ENCODE measurements around the gene KREMEN1. TPM values are rescaled to one million over a fixed set of nuclear protein-coding genes. Genes with fewer than 3 reads are reported as not detected.

Gene KREMEN1
- total RNA-seq, 1 experiment from 2014 or later = not detected

DNA sequence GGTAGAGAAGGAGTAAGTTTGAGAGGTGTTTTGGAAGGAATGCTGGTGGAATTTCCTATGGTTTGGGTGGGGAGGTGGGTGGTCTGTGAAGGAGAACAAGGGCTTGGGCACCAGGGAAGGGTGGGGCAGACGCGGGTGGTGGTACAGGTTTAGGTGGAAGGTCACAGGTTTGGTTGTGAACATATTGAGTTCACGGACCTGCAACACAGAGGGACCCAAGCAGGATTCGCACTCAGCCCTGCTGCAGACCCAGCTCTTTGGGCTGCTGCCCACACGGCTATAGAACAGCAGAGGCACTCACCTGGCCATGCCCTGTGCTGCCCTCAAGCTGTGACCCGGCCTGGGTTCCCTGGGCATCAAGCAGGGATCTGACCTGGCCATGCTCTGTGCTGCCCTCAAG is 99.4 kb downstream of the KREMEN1 start:
- no peaks in the 10 kb centered on the region for H4K20me1 ChIP-seq (ENCODE audit: insufficient read depth, low read depth, low read length)
- no peak overlapping the region for H3K9ac ChIP-seq (ENCODE audit: low read length)
- H3K27ac ChIP-seq (ENCODE audit: low read length) = no peak overlapping the region
- H3K9me3 ChIP-seq (ENCODE audit: low read length) = peaks cover 6% of the 10 kb centered on the region
- no peak overlapping the region for H2AFZ ChIP-seq (ENCODE audit: low read length)
- H3K4me2 ChIP-seq (ENCODE audit: low read depth, low read length, poor library complexity, severe bottlenecking) = no peak overlapping the region
- H3K36me3 ChIP-seq (ENCODE audit: insufficient read depth, low read length) = no peaks in the 10 kb centered on the region
- no peak for DNase-seq
- H3K27me3 ChIP-seq (ENCODE audit: low read length) = no peaks in the 10 kb centered on the region
- no peaks in the 10 kb centered on the region for H3K79me2 ChIP-seq (ENCODE audit: low read length)
- no peaks in the 10 kb centered on the region for H3K9me2 ChIP-seq (replicated peaks; ENCODE audit: insufficient read depth, low read length)
- H3K4me3 ChIP-seq (ENCODE audit: low read length) = no peak overlapping the region
- H3K4me1 ChIP-seq (ENCODE audit: low read length) = peaks cover 8% of the 10 kb centered on the region

DNA sequence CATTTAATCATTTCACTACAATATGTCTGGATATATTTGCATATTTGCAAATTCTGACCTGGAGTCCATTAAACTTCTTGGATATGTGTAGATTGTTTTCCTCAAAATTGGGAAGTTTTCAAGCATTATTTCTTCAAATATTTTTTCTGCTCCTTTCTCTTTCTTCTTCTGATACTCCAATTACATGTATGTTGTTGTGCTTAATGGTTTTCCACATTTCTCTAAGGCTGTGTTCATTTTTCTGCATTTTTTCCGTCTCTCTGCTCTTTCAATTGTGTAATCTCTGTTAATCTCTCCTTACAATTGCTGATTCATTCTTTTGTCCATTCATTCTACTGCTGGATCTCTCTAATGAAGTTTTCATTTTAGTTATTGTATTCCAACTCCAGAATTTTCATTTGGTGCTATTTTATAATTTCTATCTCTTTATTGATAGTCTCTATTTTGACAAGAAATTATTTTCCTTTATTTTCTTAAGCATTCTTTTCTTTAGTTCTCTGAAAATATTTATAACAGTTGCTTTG is 102.5 kb downstream of the KREMEN1 start:
- Histone ChIP-seq H3K27ac (ENCODE audit: low read length) (no peak overlapping the region), H3K4me2 (ENCODE audit: low read depth, low read length, poor library complexity, severe bottlenecking) (no peak overlapping the region), H4K20me1 (ENCODE audit: insufficient read depth, low read depth, low read length) (no peaks in the 10 kb centered on the region), H3K4me3 (ENCODE audit: low read length) (no peak overlapping the region), H3K4me1 (ENCODE audit: low read length) (no peaks in the 10 kb centered on the region), H3K79me2 (ENCODE audit: low read length) (no peaks in the 10 kb centered on the region), H3K9me2 (replicated peaks; ENCODE audit: insufficient read depth, low read length) (no peaks in the 10 kb centered on the region), H2AFZ (ENCODE audit: low read length) (no peak overlapping the region), H3K36me3 (ENCODE audit: insufficient read depth, low read length) (no peaks in the 10 kb centered on the region), H3K27me3 (ENCODE audit: low read length) (0 out of 2 replicates have a peak, but pooled peaks cover 2% of the 10 kb centered on the region), H3K9me3 (ENCODE audit: low read length) (peaks cover 6% of the 10 kb centered on the region), H3K9ac (ENCODE audit: low read length) (no peak overlapping the region)
- no peak for DNase-seq

DNA sequence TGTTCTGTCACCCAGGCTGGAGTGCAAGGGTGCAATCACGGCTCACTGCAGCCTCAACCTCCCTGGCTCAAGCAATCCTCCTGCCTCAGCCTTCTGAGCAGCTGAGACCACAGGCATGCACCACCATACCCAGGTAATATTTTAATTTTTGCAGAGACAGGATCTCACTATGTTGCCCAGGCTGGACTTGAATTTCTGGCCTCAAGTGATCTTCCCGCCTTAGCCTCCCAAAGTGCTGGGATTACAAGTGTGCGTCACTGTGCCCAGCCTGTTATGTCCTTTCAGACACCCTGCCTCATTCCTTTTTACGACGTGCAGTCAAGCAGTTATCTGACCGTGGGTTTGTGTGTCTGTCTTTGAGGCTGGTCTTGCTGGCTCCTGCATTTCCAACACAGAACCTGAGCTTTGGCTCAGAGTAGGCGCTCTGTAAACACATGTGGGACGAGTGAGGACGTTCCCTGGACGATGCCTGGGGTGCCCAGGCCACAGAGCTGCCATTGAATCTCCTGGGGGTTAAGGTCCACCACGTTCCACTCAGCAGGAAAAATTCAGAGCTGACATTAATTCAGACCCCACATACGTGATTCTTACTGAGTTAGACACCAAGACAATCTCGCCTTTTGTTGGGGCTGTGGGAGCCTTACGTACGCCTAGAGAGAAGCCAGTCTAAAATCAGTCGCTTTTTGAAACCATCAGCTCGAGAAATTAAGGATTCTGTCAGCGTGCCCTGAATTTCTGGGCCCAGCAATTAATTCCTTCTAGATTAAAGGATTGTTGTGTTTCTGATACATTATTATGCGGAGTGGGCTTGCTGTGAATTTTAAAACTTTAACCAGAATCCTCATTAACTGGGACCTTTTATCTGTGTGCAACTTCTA is 111.4 kb downstream of the KREMEN1 start:
- Histone ChIP-seq H3K4me2 (ENCODE audit: low read depth, low read length, poor library complexity, severe bottlenecking) (no peak overlapping the region), H3K9me3 (ENCODE audit: low read length) (no peaks in the 10 kb centered on the region), H3K27me3 (ENCODE audit: low read length) (0 out of 2 replicates have a peak, but pooled peaks cover 2% of the 10 kb centered on the region), H3K79me2 (ENCODE audit: low read length) (no peaks in the 10 kb centered on the region), H4K20me1 (ENCODE audit: insufficient read depth, low read depth, low read length) (no peaks in the 10 kb centered on the region), H3K9ac (ENCODE audit: low read length) (no peak overlapping the region), H3K9me2 (replicated peaks; ENCODE audit: insufficient read depth, low read length) (no peaks in the 10 kb centered on the region), H3K36me3 (ENCODE audit: insufficient read depth, low read length) (no peaks in the 10 kb centered on the region), H3K27ac (ENCODE audit: low read length) (no peak overlapping the region), H2AFZ (ENCODE audit: low read length) (no peak overlapping the region), H3K4me1 (ENCODE audit: low read length) (no peaks in the 10 kb centered on the region), H3K4me3 (ENCODE audit: low read length) (no peak overlapping the region)
- no peak for DNase-seq

DNA sequence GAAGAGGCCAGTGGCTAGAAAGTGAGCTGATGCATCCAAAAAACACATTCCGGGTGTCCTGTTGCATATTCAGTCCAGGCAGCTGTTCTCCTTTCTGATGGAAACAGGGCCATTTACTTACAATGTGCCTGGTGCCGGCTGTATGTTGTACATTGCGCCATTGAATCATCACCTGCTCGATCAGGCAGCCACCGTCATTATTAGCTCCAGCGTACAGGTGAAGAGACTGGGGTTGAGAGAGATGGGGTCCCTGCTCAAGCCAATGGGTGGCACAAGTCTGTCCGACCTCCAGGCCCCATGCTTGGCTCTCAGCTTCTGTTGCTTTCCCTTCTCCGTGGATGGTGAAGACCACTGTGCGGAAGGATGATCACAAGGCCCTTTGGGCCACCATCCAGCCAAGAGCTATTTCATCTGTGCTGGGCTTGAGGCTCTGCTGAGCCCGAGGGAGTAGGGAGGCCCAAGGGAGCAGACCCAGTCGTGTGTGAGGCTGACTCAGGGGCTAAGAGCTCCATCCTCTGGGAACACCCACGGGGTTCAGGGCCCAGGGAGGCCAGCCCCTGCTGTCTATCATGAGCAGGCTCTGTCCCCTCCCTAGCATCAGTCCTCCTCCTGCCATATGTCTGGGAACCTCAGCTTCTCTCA is 112.1 kb downstream of the KREMEN1 start:
- H3K79me2 ChIP-seq (ENCODE audit: low read length) = no peaks in the 10 kb centered on the region
- H3K9ac ChIP-seq (ENCODE audit: low read length) = no peak overlapping the region
- no peaks in the 10 kb centered on the region for H4K20me1 ChIP-seq (ENCODE audit: insufficient read depth, low read depth, low read length)
- H3K36me3 ChIP-seq (ENCODE audit: insufficient read depth, low read length) = no peaks in the 10 kb centered on the region
- H3K4me1 ChIP-seq (ENCODE audit: low read length) = no peaks in the 10 kb centered on the region
- no peak overlapping the region for H3K4me3 ChIP-seq (ENCODE audit: low read length)
- no peak overlapping the region for H3K4me2 ChIP-seq (ENCODE audit: low read depth, low read length, poor library complexity, severe bottlenecking)
- no peak overlapping the region for H3K27ac ChIP-seq (ENCODE audit: low read length)
- no peak for DNase-seq
- no peaks in the 10 kb centered on the region for H3K9me3 ChIP-seq (ENCODE audit: low read length)
- H2AFZ ChIP-seq (ENCODE audit: low read length) = no peak overlapping the region
- H3K27me3 ChIP-seq (ENCODE audit: low read length) = 0 out of 2 replicates have a peak, but pooled peaks cover 2% of the 10 kb centered on the region
- no peaks in the 10 kb centered on the region for H3K9me2 ChIP-seq (replicated peaks; ENCODE audit: insufficient read depth, low read length)

DNA sequence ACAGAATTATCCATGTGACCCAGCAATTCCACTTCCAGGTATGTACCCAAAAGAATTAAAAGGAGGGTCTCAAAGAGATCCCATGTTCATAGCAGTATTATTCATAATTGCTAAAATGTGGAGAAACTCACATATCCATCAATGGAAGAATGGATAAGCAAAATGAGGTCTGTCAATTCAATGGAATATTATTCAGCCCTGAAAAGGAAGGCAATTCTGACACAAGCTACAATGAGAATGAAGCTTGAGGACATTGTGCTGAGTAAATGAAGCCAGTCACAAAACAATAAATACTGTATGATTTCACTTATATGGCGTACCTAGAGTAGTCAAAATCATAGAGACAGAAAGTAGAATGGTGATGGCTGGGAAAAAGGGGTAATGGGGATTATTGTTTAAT is 113.5 kb downstream of the KREMEN1 start:
- no peaks in the 10 kb centered on the region for H3K36me3 ChIP-seq (ENCODE audit: insufficient read depth, low read length)
- DNase-seq = no peak
- no peaks in the 10 kb centered on the region for H3K4me1 ChIP-seq (ENCODE audit: low read length)
- no peak overlapping the region for H3K9ac ChIP-seq (ENCODE audit: low read length)
- no peaks in the 10 kb centered on the region for H4K20me1 ChIP-seq (ENCODE audit: insufficient read depth, low read depth, low read length)
- H3K4me2 ChIP-seq (ENCODE audit: low read depth, low read length, poor library complexity, severe bottlenecking) = no peak overlapping the region
- H3K27ac ChIP-seq (ENCODE audit: low read length) = no peak overlapping the region
- H3K27me3 ChIP-seq (ENCODE audit: low read length) = no peaks in the 10 kb centered on the region
- H3K4me3 ChIP-seq (ENCODE audit: low read length) = no peak overlapping the region
- no peaks in the 10 kb centered on the region for H3K9me2 ChIP-seq (replicated peaks; ENCODE audit: insufficient read depth, low read length)
- H2AFZ ChIP-seq (ENCODE audit: low read length) = no peak overlapping the region
- no peaks in the 10 kb centered on the region for H3K9me3 ChIP-seq (ENCODE audit: low read length)
- no peaks in the 10 kb centered on the region for H3K79me2 ChIP-seq (ENCODE audit: low read length)

DNA sequence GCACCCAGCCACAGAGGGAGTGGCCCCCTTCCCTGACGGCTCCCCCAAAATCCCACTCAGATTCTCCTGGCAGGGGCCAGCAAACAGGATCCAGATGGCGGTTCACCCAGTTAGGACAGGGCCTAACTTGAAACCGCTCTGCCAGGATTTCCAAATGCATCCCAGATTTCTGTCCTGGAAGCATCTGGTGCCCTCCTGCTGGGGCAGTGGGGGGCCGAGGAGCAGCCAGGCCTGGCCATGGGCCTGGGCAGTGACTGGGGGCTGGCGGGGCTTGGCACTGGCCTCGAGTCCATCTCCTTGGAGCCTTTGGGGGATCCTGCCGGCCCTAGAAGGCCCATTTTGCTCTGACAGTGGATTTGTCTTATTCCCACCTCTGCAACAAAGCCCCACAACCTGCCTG is 115.0 kb downstream of the KREMEN1 start:
- no peaks in the 10 kb centered on the region for H4K20me1 ChIP-seq (ENCODE audit: insufficient read depth, low read depth, low read length)
- H3K9me3 ChIP-seq (ENCODE audit: low read length) = no peaks in the 10 kb centered on the region
- no peak overlapping the region for H3K4me3 ChIP-seq (ENCODE audit: low read length)
- H3K9ac ChIP-seq (ENCODE audit: low read length) = no peak overlapping the region
- H3K36me3 ChIP-seq (ENCODE audit: insufficient read depth, low read length) = no peaks in the 10 kb centered on the region
- DNase-seq = no peak
- no peak overlapping the region for H2AFZ ChIP-seq (ENCODE audit: low read length)
- no peak overlapping the region for H3K27ac ChIP-seq (ENCODE audit: low read length)
- H3K27me3 ChIP-seq (ENCODE audit: low read length) = no peaks in the 10 kb centered on the region
- no peak overlapping the region for H3K4me2 ChIP-seq (ENCODE audit: low read depth, low read length, poor library complexity, severe bottlenecking)
- H3K79me2 ChIP-seq (ENCODE audit: low read length) = no peaks in the 10 kb centered on the region
- no peaks in the 10 kb centered on the region for H3K9me2 ChIP-seq (replicated peaks; ENCODE audit: insufficient read depth, low read length)
- no peaks in the 10 kb centered on the region for H3K4me1 ChIP-seq (ENCODE audit: low read length)

DNA sequence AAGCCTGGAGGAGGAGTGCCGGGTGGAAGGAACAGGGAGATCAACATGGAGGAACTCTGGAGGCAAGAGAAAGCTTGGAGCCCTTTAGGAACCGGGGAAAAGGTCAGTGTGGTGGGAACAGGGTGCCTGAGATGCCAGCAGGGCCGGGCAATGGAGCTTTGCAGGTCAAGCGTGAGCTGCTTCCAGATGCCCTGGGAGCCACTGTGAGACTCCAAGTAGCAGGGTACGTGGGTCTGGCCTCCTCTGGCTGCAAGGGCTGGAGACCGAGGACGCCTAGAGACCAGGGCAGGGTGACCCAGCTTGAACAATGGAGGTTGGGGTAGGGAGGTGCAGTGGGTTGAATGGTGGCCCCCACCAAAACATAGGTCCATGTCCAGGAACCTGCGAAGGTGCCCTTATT is 117.2 kb downstream of the KREMEN1 start:
- Histone ChIP-seq H3K27ac (ENCODE audit: low read length) (no peak overlapping the region), H3K4me2 (ENCODE audit: low read depth, low read length, poor library complexity, severe bottlenecking) (no peak overlapping the region), H3K9me3 (ENCODE audit: low read length) (no peaks in the 10 kb centered on the region), H3K79me2 (ENCODE audit: low read length) (no peaks in the 10 kb centered on the region), H3K4me1 (ENCODE audit: low read length) (no peaks in the 10 kb centered on the region), H3K9ac (ENCODE audit: low read length) (no peak overlapping the region), H3K36me3 (ENCODE audit: insufficient read depth, low read length) (no peaks in the 10 kb centered on the region), H3K27me3 (ENCODE audit: low read length) (no peaks in the 10 kb centered on the region), H3K4me3 (ENCODE audit: low read length) (no peak overlapping the region), H4K20me1 (ENCODE audit: insufficient read depth, low read depth, low read length) (no peaks in the 10 kb centered on the region), H2AFZ (ENCODE audit: low read length) (no peak overlapping the region), H3K9me2 (replicated peaks; ENCODE audit: insufficient read depth, low read length) (no peaks in the 10 kb centered on the region)
- DNase-seq = no peak

DNA sequence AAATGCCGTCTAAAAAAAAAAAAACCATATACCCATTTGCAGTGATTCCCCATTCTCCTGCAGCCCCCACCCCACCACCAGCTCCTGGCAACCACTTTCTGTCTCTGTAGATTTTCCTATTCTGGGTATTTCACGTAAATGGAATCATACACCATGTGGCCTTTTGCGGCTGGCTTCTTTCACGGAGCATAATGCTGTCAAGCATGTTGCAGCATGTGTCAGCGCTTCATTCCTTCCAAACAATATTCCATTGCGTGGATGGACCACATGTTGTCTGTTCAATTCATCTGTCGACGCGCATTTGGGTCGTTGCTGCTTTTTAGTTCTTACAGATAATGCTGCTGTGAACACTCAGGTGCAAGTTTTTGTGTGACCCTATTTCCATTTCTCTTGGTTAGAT is 118.1 kb downstream of the KREMEN1 start:
- no peak overlapping the region for H3K4me2 ChIP-seq (ENCODE audit: low read depth, low read length, poor library complexity, severe bottlenecking)
- no peak overlapping the region for H3K9ac ChIP-seq (ENCODE audit: low read length)
- no peaks in the 10 kb centered on the region for H3K79me2 ChIP-seq (ENCODE audit: low read length)
- no peak overlapping the region for H3K27ac ChIP-seq (ENCODE audit: low read length)
- H3K27me3 ChIP-seq (ENCODE audit: low read length) = no peaks in the 10 kb centered on the region
- H3K9me2 ChIP-seq (replicated peaks; ENCODE audit: insufficient read depth, low read length) = no peaks in the 10 kb centered on the region
- H3K36me3 ChIP-seq (ENCODE audit: insufficient read depth, low read length) = no peaks in the 10 kb centered on the region
- no peaks in the 10 kb centered on the region for H3K9me3 ChIP-seq (ENCODE audit: low read length)
- H3K4me1 ChIP-seq (ENCODE audit: low read length) = no peaks in the 10 kb centered on the region
- no peak for DNase-seq
- no peaks in the 10 kb centered on the region for H4K20me1 ChIP-seq (ENCODE audit: insufficient read depth, low read depth, low read length)
- H3K4me3 ChIP-seq (ENCODE audit: low read length) = no peak overlapping the region
- no peak overlapping the region for H2AFZ ChIP-seq (ENCODE audit: low read length)
